Putamen (tissue), 1 donor: ENCODE data around the gene KIAA1671.

ENCODE experiments used
- DNase-seq: peaks from one replicate; pipeline ENCODE4 v3.0.0-alpha.2; 2016; ENCODE audit warnings: low spot score

KIAA1671 gene

DNA sequence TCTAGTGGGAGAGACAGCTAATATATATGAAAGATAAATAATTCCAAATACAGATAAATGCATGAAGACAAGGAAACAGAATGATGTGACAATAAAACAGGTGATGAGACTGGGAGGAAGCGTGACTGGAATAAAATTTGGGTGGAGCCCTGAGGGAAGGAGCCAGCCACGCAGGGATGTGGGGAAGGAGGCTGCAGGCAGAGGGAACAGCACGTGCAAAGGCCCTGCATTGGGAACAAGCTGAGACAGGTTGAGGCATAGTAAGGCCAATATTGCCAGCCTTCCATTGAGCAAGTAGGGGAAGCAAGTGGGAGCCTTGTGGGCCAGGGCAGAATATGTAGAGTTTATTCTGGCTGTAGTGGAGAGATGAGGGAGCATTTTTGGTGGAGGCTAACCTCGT, 139.6 kb downstream of the KIAA1671 start:
- DNase-seq = no peak

DNA sequence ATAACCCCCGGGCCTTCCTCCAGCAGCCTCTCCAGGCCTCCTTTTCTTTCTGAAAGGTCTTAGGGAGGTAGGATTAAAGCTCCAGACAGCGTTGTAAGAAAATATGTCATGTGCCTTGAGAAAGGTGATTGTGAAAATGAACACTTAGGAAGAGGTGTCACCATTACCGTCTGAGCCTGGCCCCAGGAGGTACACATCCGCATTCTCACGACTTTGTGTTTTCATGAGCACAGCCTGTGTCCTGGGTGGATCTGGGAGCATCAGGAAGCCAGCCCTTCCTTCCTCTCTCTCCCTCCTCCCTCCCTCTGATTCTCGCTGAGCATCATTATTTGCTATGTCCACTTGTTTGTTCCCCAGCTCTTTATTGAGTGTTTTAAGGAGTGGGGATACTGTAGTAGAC, 142.1 kb downstream of the KIAA1671 start:
- DNase-seq = no peak

DNA sequence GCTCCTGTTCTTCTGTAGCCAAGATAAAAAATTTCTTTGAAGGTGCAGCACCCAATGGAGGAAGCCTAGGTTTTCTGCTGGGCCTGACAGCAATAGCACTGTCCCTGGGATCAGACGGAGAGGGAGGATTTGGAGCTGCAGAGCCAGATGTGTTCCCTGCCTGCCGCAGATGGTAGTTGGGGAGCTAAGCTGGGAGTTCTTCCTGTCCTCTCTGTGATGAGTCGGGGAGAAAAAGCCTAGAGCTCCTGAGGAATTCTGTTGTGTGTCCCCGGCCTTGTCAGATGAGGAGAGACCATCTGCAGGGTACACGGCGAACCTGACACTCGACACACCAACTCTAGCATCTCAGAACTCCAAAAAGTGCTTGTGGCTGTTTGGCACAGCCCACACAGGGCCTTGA, 143.4 kb downstream of the KIAA1671 start:
- DNase-seq = no peak

- no peak for DNase-seq
These were observed 144.3 kb downstream of the KIAA1671 start for GRCh38 chr22:25096638-25097405.

DNA sequence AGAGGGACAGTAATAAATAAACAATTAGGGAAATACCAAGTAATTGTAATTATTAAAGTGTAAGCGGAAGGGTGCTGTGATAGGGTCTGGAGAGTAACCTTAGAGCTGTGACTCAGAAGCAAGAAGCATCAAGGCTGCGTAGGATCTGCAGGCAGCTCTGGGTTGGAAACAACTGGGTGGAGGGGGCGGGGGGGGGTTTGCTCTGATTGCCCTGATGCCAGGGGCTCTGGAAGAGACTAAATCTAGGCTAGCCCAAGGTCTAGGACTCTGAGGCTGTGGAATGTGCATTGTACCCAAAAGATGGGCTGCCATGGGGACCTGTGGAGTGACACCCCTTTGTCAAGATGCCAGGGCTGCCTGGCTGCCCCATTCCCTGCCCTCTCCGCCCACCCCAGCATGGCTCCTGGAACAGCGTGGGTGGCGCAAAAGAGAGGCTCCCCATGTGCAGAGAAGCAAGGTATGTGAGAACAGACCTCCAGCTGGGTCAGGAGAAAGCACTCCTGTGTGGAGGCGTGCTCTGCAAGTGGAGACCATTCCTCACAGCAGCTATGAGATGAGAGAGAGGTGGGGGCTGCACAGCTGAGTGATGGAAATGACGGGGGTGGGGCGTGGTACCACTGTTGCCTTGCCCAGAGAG, 146.0 kb downstream of the KIAA1671 start:
- peak; percentile 77 for DNase-seq

- DNase-seq = no peak
These were observed 146.7 kb downstream of the KIAA1671 start for GRCh38 chr22:25099202-25099601.

- DNase-seq = no peak
These were observed 147.9 kb downstream of the KIAA1671 start for GRCh38 chr22:25100402-25100801.

- no peak for DNase-seq
These were observed 148.4 kb downstream of the KIAA1671 start for GRCh38 chr22:25100948-25101347.

DNA sequence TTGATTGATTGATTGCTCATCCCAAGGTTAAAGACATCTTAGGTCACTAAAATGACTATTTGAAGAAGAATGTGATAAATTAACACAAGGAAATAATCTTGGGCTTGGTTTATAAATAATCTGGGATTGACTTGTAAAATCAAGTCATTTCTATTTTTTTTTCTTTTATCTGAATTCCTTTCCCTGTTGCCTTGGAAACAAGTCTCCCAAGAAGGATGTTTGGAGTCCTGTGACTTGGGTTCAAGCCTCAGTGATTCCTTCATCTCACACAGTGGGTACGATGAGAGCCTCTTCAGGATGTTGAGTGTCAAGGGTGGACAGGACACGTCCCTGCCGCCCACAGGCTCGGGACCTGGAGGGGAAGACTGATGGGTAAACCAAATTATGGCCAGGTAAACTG, 149.0 kb downstream of the KIAA1671 start:
- no peak for DNase-seq

DNA sequence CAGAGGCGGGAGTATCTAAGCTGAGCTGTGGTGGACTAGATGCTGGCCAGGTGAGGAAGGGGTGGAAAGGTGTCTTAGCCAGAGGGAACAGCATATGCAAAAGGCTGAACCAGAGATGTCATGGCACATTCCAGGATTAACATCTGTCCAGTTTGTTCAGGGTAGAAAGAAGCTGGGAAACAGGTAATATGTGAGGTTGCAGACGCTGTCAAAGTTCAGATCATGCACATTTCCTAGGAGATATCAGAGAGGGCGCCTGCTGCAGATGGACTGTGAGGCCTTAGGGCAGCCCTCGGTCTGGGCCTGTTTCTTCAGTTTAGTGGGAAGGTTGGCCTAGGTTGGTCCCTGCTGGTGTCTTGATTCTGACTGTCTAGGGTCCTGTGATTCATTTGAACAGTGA, 149.5 kb downstream of the KIAA1671 start:
- no peak for DNase-seq

DNA sequence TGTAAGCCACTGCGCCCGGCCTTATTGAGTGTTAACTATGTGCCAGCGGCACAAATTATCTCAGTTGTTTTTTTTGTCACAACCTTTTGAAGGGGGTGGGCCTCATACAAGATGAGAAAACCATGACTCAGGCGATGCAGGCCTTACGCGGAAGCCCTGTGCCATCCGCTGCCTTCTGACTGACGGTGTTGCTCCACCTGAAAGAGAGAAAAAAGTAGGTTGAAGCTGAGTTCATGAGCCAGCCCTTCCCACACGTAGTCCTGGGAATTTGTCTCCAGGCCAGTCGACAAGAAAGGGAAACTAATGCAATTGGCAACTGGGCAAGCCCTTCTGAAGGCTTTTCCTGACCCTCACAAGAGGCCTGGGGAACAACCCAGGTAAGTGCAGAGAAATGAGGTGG, 150.2 kb downstream of the KIAA1671 start:
- DNase-seq = no peak

GRCh38 chr22:25104367-25104766, 151.9 kb downstream of the KIAA1671 start:
- no peak for DNase-seq

GRCh38 chr22:25105817-25106650, 153.5 kb downstream of the KIAA1671 start:
- DNase-seq = no peak

GRCh38 chr22:25109878-25110595, 157.5 kb downstream of the KIAA1671 start:
- DNase-seq = no peak

DNA sequence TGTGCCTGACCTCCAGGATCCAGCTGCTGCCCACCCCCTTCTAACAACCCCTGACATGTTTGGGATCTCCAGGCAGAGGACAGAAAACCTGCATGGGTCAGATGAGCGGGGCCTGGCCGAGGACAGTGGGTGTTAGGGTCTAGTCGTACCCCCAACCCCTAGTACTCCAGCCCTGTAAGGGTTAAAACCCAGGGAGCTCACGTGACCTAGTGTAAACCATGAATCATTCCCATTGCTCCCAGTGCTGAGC, 158.0 kb downstream of the KIAA1671 start:
- no peak for DNase-seq

DNA sequence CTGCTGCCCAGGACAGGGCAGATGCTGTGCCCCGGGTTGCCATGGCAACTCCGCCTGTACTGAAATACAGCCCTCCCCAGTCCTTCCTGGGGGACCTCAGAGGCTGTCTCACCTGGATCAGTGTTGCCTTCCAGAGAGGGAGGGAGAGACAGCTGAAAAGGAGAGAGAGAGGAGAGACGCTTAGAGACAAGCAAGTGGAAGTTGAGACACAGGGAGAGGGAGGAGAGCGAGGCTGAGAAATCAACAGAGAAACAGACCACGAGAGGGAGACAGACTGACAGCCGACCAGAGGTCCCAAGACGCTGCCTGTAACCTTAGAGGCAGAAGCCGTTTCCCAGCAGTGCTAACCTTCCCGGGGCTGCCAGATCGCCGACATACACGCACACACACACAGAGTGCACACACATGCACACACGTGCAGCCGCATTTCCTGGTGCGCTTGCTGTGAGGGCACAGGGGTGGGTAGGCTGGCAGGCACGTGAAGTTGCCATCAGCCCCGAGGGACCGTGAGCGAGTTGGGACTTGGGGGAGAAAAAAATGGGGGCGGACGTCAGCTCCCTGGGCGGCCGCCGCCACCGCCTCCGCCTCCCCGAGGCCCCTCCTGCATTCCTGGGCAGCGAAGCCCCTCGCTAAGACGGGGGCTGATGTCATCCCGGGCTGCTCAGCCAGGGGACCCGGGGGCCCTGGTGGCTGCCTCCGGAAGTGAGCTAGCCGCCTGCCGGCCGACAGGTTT, 158.5 kb downstream of the KIAA1671 start:
- peak; percentile 60 for DNase-seq

DNA sequence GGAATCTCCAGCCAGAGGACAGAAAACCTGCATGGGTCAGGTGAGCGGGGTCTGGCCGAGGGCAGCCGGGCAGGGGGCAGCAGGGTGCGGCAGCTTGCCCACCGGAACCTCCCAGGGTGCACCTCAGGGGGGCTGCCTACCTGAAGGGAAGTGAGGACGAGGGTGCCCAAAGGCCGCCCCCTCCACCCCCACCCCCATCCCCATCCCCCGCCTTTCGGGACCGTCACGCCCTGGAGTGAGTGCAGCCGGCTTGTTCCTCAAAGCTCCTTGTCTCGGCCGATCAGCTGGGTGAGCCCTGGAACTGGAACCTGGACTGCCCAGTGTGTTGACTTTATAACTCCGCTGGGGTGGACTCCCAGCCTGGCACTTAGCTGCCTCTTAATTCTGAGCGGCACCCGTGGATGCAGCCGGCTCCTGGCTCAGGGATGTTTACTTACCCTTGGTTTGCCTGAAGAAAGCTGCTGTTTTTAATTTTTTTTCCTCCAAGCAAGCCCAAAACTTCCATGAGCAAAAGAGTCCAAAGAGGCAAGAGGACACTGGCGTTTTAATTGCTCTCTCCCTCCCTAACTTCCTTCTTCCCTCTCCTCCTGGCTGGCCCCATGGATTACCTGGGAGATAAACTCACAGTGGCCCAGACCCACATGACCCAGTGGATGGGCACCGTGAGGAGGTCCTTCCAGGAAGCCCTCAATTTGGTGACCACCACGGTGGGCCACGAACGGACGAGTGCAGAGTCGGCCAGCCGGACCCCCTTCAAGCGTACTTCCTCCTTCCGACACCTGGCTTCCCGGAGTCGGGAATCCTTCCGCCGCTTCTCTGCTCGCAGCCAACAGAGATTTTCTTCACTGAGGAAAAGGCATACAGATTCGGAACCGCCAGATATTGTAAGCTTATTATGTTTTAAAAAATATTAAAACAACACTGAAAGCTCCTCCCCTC, 159.3 kb downstream of the KIAA1671 start:
- DNase-seq = no peak

DNA sequence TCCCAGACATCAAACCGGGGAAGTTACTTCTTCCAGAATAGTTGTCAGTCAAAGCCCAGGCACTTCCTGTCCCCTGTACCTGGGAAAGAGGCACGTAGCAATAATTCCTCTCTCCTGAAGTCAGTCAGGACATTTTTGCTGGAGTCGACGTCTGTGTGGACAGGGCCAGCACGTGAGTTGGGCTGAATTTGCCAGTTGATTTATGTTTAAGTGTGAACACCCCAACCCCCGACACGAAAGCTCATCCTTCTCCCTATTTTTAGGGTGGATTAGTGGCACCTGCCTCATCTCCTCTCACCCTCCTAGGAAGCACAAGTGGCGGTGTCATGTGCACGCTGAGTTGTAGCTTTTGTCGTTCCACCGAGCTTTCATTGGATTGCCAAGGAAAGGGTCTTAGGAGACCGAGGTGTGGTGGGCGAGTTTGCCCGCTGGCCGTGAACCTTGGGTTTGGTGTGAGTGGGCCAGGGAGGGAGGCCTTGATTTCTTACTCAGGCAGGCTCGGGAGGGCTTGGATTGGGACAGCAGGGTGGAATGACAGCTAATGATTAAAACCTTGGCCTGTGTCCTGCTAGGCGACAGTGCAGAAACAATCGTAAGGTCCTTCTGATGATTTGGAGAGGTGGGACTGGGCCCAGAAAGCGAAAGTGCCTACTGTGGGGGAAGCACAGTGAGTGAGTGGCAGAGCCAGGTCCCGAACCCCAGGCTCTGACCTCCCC, 160.2 kb downstream of the KIAA1671 start:
- no peak for DNase-seq

- no peak for DNase-seq
These were observed 160.8 kb downstream of the KIAA1671 start for GRCh38 chr22:25113316-25113721.
